B cell (primary cell): ENCODE data around the gene SLC39A11. TPM values are rescaled to one million over a fixed set of nuclear protein-coding genes. Genes with fewer than 3 reads are reported as not detected.

Experiments
- ATAC-seq: fragments of 200-7000 bp; cut with Tn5 transposase; one replicate; pipeline ENCODE4 v1.10.0; 2021; ENCODE audit warnings: low read depth, mild to moderate bottlenecking, moderate number of reproducible peaks, moderate library complexity
- CTCF ChIA-PET: fragments of 350-600 bp; sonication (Branson Sonifier 250); formaldehyde crosslinking; loops from one replicate; lab custom pipeline; 2021; ENCODE audit warnings: antibody characterized with exemption, inconsistent platforms; lab: Charles Lee
- POLR2A ChIA-PET: fragments of 350-600 bp; sonication (Branson Sonifier 250); formaldehyde crosslinking; loops from one replicate; lab custom pipeline; 2021; ENCODE audit warnings: antibody characterized with exemption; lab: Charles Lee
- DNase-seq: peaks from one replicate; pipeline ENCODE4 v3.0.0; 2013
- H2AFZ ChIP-seq: 2 replicates; pipeline ENCODE4 v1.6.1; 2012; ENCODE audit warnings: mild to moderate bottlenecking, low read depth, low read length; ENCODE audit not compliant: insufficient read depth, poor library complexity, severe bottlenecking
- H3K27ac ChIP-seq, 2 donors: 1 replicate in 1 of 2; 2 replicates in 1 of 2; pipeline ENCODE4 v1.5.1; 2012 to 2013; ENCODE audit warnings: low read length in 2 of 2, mild to moderate bottlenecking in 2 of 2, moderate library complexity in 1 of 2
- H3K27me3 ChIP-seq, 4 experiments: fragments of 200-600 bp in 1 of 4; sonication (generic) in 1 of 4; replicated peaks in 1 of 4; 1 replicate in 2 of 4; 2 replicates in 2 of 4; pipeline versions ENCODE4 v1.6.1 to v1.7.0; 2013 to 2016; ENCODE audit warnings: low read length in 3 of 4, mild to moderate bottlenecking in 2 of 4, mixed read lengths in 1 of 4, moderate library complexity in 1 of 4; ENCODE audit not compliant: insufficient read depth in 4 of 4, control insufficient read depth in 3 of 4; ENCODE audit errors: control extremely low read depth in 1 of 4
- H3K36me3 ChIP-seq, 2 experiments: replicated peaks in 1 of 2; 1 replicate in 1 of 2; 2 replicates in 1 of 2; pipeline versions ENCODE4 v1.6.1 to v1.7.1; 2013; ENCODE audit warnings: low read length in 1 of 2; ENCODE audit not compliant: insufficient read depth in 2 of 2, control insufficient read depth in 1 of 2; ENCODE audit errors: control extremely low read depth in 1 of 2, extremely low read depth in 1 of 2
- H3K4me1 ChIP-seq, 2 donors: fragments of 200-600 bp in 1 of 2; sonication (generic) in 1 of 2; 1 replicate in 1 of 2; 2 replicates in 1 of 2; pipeline versions ENCODE4 v1.5.1 to v1.6.1; 2013 to 2017; ENCODE audit warnings: low read length in 2 of 2; ENCODE audit not compliant: control insufficient read depth in 2 of 2, insufficient read depth in 2 of 2
- H3K4me2 ChIP-seq: replicated peaks from 2 replicates; pipeline ENCODE3; 2012; ENCODE audit warnings: mild to moderate bottlenecking, low read depth, low read length; ENCODE audit not compliant: poor library complexity, severe bottlenecking
- H3K4me3 ChIP-seq, 5 experiments: fragments of 200-600 bp in 1 of 5; sonication (generic) in 1 of 5; 1 replicate in 3 of 5; 2 replicates in 2 of 5; pipeline versions ENCODE4 v1.5.1 to v1.7.0; 2011 to 2016; ENCODE audit warnings: low read length in 4 of 5, mild to moderate bottlenecking in 4 of 5, low read depth in 2 of 5, control low read depth in 1 of 5, moderate library complexity in 1 of 5; ENCODE audit not compliant: insufficient read depth in 1 of 5; ENCODE audit errors: control extremely low read depth in 1 of 5, extremely low read depth in 1 of 5
- H3K79me2 ChIP-seq: fragments of 200-600 bp; sonication (generic); one replicate; pipeline ENCODE4 v1.6.0; 2016; ENCODE audit warnings: low read length; ENCODE audit not compliant: control insufficient read depth, insufficient read depth
- H3K9ac ChIP-seq: fragments of 200-600 bp; sonication (generic); 2 replicates; pipeline ENCODE4 v1.6.1; 2017; ENCODE audit warnings: mild to moderate bottlenecking, low read length, moderate library complexity
- H3K9me3 ChIP-seq, 3 donors: one replicate each; pipeline versions ENCODE4 v1.6.1 to v1.7.1; 2013; ENCODE audit warnings: low read length in 2 of 3; ENCODE audit not compliant: control insufficient read depth in 2 of 3, insufficient read depth in 1 of 3; ENCODE audit errors: control extremely low read depth in 1 of 3
- H4K20me1 ChIP-seq: 2 replicates; pipeline ENCODE4 v1.6.0; 2012; ENCODE audit warnings: mild to moderate bottlenecking, low read length; ENCODE audit not compliant: insufficient read depth, control insufficient read depth, poor library complexity, severe bottlenecking
- H3K27ac Mint-ChIP-seq: one replicate; pipeline ENCODE4 v1.8.0; 2021; ENCODE audit warnings: mixed read lengths
- H3K27me3 Mint-ChIP-seq: one replicate; pipeline ENCODE4 v1.8.0; 2021; ENCODE audit warnings: mixed read lengths
- H3K4me1 Mint-ChIP-seq: one replicate; pipeline ENCODE4 v1.8.0; 2021; ENCODE audit warnings: mixed read lengths
- H3K4me3 Mint-ChIP-seq: one replicate; pipeline ENCODE4 v1.8.0; 2021; ENCODE audit warnings: mixed read lengths
- H3K9me3 Mint-ChIP-seq: one replicate; pipeline ENCODE4 v1.8.0; 2022; ENCODE audit warnings: mixed read lengths; ENCODE audit not compliant: insufficient read depth
- EZH2 ChIP-seq: IDR thresholded peaks from 2 replicates; pipeline ENCODE4 v1.6.1; 2012; ENCODE audit warnings: borderline replicate concordance, low read depth, mild to moderate bottlenecking, moderate library complexity, low read length; ENCODE audit not compliant: insufficient read depth, poor library complexity, severe bottlenecking
- WGBS: methylation state at CpG from one replicate; pipeline ENCODE4 v1.1.5; 2013; ENCODE audit warnings: missing lambda C conversion rate; ENCODE audit not compliant: insufficient coverage; 5-methylcytosine and 5-hydroxymethylcytosine counted together
- intact Hi-C: fragments of 100-400 bp; cut with micrococcal nuclease; formaldehyde crosslinking; loops from one replicate; pipeline ENCODE4 v1.10.0; 2022
- polyA plus RNA-seq: library from polyadenylated mRNA; depleted of rRNA; stranded (reverse); fragments of >200 nt; gene quantifications from 2 replicates; pipeline ENCODE4 v1.2.3, GENCODE V29; 2012
- total RNA-seq, 2 donors: library from RNA; stranded (reverse); fragments of 120-200 nt in 1 of 2; gene quantifications; 1 replicate in 1 of 2; 2 replicates in 1 of 2; pipeline versions ENCODE4 v1.2.3 to v1.2.4, GENCODE V29; 2013 to 2022
- TF ChIP-seq, protein P1 (sequence below): fragments of 200-600 bp; IDR thresholded peaks from one replicate; pipeline ENCODE4 v1.8.0; 2022; ENCODE audit warnings: antibody characterized with exemption, mild to moderate bottlenecking

The SLC39A11 gene
- total and polyA plus RNA-seq, 2 donors (not counting 1 experiment from before 2014, with no cell fraction given): 6.9 to 39.6 TPM

DNA sequence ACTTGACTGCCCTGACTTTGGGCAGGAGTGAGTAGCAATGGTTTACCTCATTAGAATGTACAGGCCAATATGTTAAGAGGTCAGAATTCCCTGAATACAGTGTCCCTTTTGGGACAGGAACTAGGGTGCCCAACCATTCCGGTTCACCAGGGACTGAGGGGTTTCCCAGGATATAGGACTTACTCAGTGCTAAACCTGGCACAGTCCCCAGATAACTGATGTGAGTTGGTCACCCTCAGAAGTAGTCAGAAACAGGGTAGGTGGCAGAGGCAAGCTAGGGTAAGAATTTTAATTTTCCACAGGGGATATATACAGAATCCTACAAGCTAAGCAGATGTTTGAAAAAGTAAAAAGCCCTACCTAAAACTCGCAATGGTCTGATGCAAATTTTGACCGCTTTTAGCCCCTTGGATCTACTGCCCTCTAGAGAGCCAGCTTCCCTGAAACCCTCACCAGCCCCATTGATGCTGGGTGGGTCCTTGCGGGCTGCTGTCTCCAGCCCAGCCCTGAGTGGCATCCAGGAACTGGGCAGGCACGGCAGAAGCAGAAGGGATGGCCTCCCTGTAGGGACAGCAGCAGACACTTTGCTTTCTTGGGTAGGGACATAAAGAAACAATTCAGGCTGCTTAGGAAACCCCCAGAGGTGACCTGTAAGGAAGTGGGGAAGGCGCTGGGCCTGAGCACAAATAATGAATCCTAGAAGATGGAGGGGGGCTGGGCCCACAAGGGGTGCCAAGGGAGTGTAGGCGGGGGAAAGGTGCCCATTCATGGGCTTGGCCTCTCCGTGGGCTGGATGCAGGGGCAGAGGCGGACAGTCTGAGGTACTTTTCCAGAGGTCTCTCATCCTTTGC, 434.8 kb downstream of the SLC39A11 start:
- Histone ChIP-seq H2AFZ (no peak overlapping the region), H3K27ac (no peak overlapping the region), H3K9ac (no peak overlapping the region), H3K4me3 (no peak overlapping the region), H3K4me2 (no peak overlapping the region), H3K36me3 (no peaks in the 10 kb centered on the region), H4K20me1 (no peaks in the 10 kb centered on the region), H3K9me3 (no peaks in the 10 kb centered on the region), H3K79me2 (no peaks in the 10 kb centered on the region), H3K27me3 (no peaks in the 10 kb centered on the region), H3K4me1 (no peaks in the 10 kb centered on the region)
- H3K9me3 Mint-ChIP-seq: no peaks in the 10 kb centered on the region
- ChIA-PET CTCF (no interaction called here), POLR2A (no interaction called here)
- H3K4me3 Mint-ChIP-seq: no peak overlapping the region
- no peaks in the 10 kb centered on the region for H3K4me1 Mint-ChIP-seq
- TF ChIP-seq, protein P1, sequence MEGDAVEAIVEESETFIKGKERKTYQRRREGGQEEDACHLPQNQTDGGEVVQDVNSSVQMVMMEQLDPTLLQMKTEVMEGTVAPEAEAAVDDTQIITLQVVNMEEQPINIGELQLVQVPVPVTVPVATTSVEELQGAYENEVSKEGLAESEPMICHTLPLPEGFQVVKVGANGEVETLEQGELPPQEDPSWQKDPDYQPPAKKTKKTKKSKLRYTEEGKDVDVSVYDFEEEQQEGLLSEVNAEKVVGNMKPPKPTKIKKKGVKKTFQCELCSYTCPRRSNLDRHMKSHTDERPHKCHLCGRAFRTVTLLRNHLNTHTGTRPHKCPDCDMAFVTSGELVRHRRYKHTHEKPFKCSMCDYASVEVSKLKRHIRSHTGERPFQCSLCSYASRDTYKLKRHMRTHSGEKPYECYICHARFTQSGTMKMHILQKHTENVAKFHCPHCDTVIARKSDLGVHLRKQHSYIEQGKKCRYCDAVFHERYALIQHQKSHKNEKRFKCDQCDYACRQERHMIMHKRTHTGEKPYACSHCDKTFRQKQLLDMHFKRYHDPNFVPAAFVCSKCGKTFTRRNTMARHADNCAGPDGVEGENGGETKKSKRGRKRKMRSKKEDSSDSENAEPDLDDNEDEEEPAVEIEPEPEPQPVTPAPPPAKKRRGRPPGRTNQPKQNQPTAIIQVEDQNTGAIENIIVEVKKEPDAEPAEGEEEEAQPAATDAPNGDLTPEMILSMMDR: no peak
- no peak for TF ChIP-seq EZH2
- ATAC-seq: no peak
- intact Hi-C loops: no loop called here
- no peak for DNase-seq
- WGBS: 93% methylated on average over 9 of the region's 9 CpGs
- no peak overlapping the region for H3K27ac Mint-ChIP-seq
- H3K27me3 Mint-ChIP-seq: no peaks in the 10 kb centered on the region

- H3K36me3 ChIP-seq: no peaks in the 10 kb centered on the region
- H3K9me3 Mint-ChIP-seq: no peaks in the 10 kb centered on the region
- POLR2A ChIA-PET: no interaction called here
- no peak overlapping the region for H3K4me2 ChIP-seq
- CTCF ChIA-PET: no interaction called here
- DNase-seq: no peak
- no peaks in the 10 kb centered on the region for H4K20me1 ChIP-seq
- no peak overlapping the region for H3K27ac Mint-ChIP-seq
- no peak overlapping the region for H3K27ac ChIP-seq
- H3K27me3 Mint-ChIP-seq: no peaks in the 10 kb centered on the region
- no peak overlapping the region for H2AFZ ChIP-seq
- no peak overlapping the region for H3K4me3 ChIP-seq
- H3K4me1 ChIP-seq: no peaks in the 10 kb centered on the region
- no peak overlapping the region for H3K4me3 Mint-ChIP-seq
- WGBS: 93% methylated on average over 10 of the region's 14 CpGs
- intact Hi-C loops: no loop called here
- H3K9me3 ChIP-seq: no peaks in the 10 kb centered on the region
- no peak for ATAC-seq
- TF ChIP-seq, protein P1: no peak
- TF ChIP-seq EZH2: no peak
- no peaks in the 10 kb centered on the region for H3K4me1 Mint-ChIP-seq
- H3K79me2 ChIP-seq: no peaks in the 10 kb centered on the region
- no peak overlapping the region for H3K9ac ChIP-seq
- no peaks in the 10 kb centered on the region for H3K27me3 ChIP-seq
Measured at GRCh38 chr17:72656130-72656763, 436.2 kb downstream of the SLC39A11 start.
